Stimulated activated CD4-positive, alpha-beta T cell treated with anti-CD3 and anti-CD28 coated beads, Interleukin-4, amount 100 ng/mL, for 24 hours (primary cell): Measurements from ENCODE around the gene CXCL9.
"Not testable (repeated sequence)": the region's sequence is repeated elsewhere in the genome, so short reads cannot be mapped to it uniquely, and the experiment has no call there.

Experiments used
- DNase-seq: peaks from one replicate; pipeline ENCODE4 v3.0.0-alpha.2; 2020

Gene CXCL9

GRCh38 chr4:76007089-76007862, at the start of gene CXCL9:
Gene CXCL9, minus strand, starts transcription at chr4:76007509. Its CDS starts 60 bp downstream, at chr4:76007449.
- DNase-seq = no peak

- DNase-seq = no peak
These were observed 48.1 kb upstream of the CXCL9 start for GRCh38 chr4:76055421-76055820.

GRCh38 chr4:76055016-76055415, 47.7 kb upstream of the CXCL9 start:
- DNase-seq = peak; percentile 20

- no peak for DNase-seq
These were observed 46.4 kb upstream of the CXCL9 start for GRCh38 chr4:76053730-76054129.

- not testable (repeated sequence) for DNase-seq
These were observed 43.3 kb upstream of the CXCL9 start for GRCh38 chr4:76050560-76051050.

GRCh38 chr4:76049860-76050416, 42.6 kb upstream of the CXCL9 start:
- DNase-seq = not testable (repeated sequence)

GRCh38 chr4:76044686-76045085, 37.4 kb upstream of the CXCL9 start:
- DNase-seq = not testable (repeated sequence)

GRCh38 chr4:76043306-76043705, 36.0 kb upstream of the CXCL9 start:
- not testable (repeated sequence) for DNase-seq

- DNase-seq = not testable (repeated sequence)
These were observed 35.1 kb upstream of the CXCL9 start for GRCh38 chr4:76042241-76042998.

GRCh38 chr4:76036855-76037254, 29.5 kb upstream of the CXCL9 start:
- no peak for DNase-seq

- no peak for DNase-seq
These were observed 28.6 kb upstream of the CXCL9 start, which contains the start of gene CXCL11 for GRCh38 chr4:76035799-76036380. Gene CXCL11, minus strand, starts transcription at chr4:76036070. Its CDS starts 83 bp downstream, at chr4:76035987.

- DNase-seq = no peak
These were observed 27.8 kb upstream of the CXCL9 start for GRCh38 chr4:76035141-76035540.

GRCh38 chr4:76029300-76029699, 22.0 kb upstream of the CXCL9 start:
- no peak for DNase-seq

GRCh38 chr4:76028350-76028765, 21.0 kb upstream of the CXCL9 start:
- DNase-seq = no peak

- no peak for DNase-seq
These were observed 16.8 kb upstream of the CXCL9 start for GRCh38 chr4:76024065-76024464.

GRCh38 chr4:76023389-76023788, 16.1 kb upstream of the CXCL9 start, which contains the start of gene CXCL10:
Gene CXCL10, minus strand, starts transcription at chr4:76023497. Its CDS starts 66 bp downstream, at chr4:76023431.
- DNase-seq = no peak

GRCh38 chr4:76022677-76023076, 15.4 kb upstream of the CXCL9 start:
- DNase-seq = no peak

GRCh38 chr4:76022031-76022430, 14.7 kb upstream of the CXCL9 start:
- no peak for DNase-seq

- DNase-seq = no peak
These were observed 9.9 kb upstream of the CXCL9 start for GRCh38 chr4:76017056-76017686.

- no peak for DNase-seq
These were observed 9.1 kb upstream of the CXCL9 start for GRCh38 chr4:76016393-76016792.

- DNase-seq = no peak
These were observed 6.2 kb upstream of the CXCL9 start for GRCh38 chr4:76013540-76013939.

- no peak for DNase-seq
These were observed 5.1 kb upstream of the CXCL9 start for GRCh38 chr4:76012388-76012801.
